A549 (cell line): ENCODE data around the gene RBM44.

Experiments
- CHD4 ChIP-seq: fragments of 200-600 bp; sonication (generic); IDR thresholded peaks from 2 replicates; pipeline ENCODE4 v1.6.1; 2016; ENCODE audit warnings: antibody characterized with exemption, mild to moderate bottlenecking, borderline replicate concordance
- CTCF ChIP-seq: fragments of >200 bp; sonication (Bioruptor Twin); formaldehyde crosslinking; IDR thresholded peaks from 3 replicates; pipeline ENCODE4 v1.5.1; 2016
- E2F6 ChIP-seq: IDR thresholded peaks from 2 replicates; pipeline ENCODE4 v1.6.1; 2012; ENCODE audit warnings: low read depth, borderline replicate concordance
- MAFK ChIP-seq: fragments of 450-650 bp; IDR thresholded peaks from 2 replicates; pipeline ENCODE4 v1.6.1; 2014; ENCODE audit not compliant: partially characterized antibody
- PBX3 ChIP-seq: IDR thresholded peaks from 2 replicates; pipeline ENCODE4 v1.6.1; 2012
- POLR2A ChIP-seq: IDR thresholded peaks from 2 replicates; pipeline ENCODE4 v1.6.1; 2012; ENCODE audit warnings: mild to moderate bottlenecking, low read length
- USF2 ChIP-seq: fragments of 450-650 bp; IDR thresholded peaks from 2 replicates; pipeline ENCODE4 v1.6.1; 2014; ENCODE audit warnings: antibody characterized with exemption
- ZNF302 ChIP-seq: fragments of 250-450 bp; sonication (Bioruptor Pico); IDR thresholded peaks from 2 replicates; pipeline ENCODE4 v1.9.0; 2021; ENCODE audit warnings: inconsistent platforms, mild to moderate bottlenecking, moderate library complexity

- no peak for TF ChIP-seq POLR2A
- no peak for TF ChIP-seq USF2
- TF ChIP-seq CTCF, result no peak
- TF ChIP-seq E2F6, result no peak
- TF ChIP-seq CHD4, result no peak
- no peak for TF ChIP-seq PBX3
- TF ChIP-seq ZNF302 (CRISPR knock-in tag), result no peak
- no peak for TF ChIP-seq MAFK
Measured at GRCh38 chr2:237886685-237887481, 88.3 kb downstream of the RBM44 start.
